ENCODE data around the gene ASTN2.

Gene ASTN2

GRCh38 chr9:117265253-117265652 is 149.6 kb downstream of the ASTN2 start:
- Histone ChIP-seq H3K27me3 (ENCODE audit: insufficient read depth, low read length) (no peaks in the 10 kb centered on the region), H3K4me1 (ENCODE audit: insufficient read depth, low read length, severe bottlenecking) (peaks cover 85% of the 10 kb centered on the region), H2AFZ (ENCODE audit: low read length) (no peak overlapping the region), H3K36me3 (ENCODE audit: insufficient read depth, low read length) (no peaks in the 10 kb centered on the region), H3K79me2 (ENCODE audit: insufficient read depth, low read length) (no peaks in the 10 kb centered on the region), H3F3A (ENCODE audit: insufficient read depth, low read length) (no peaks in the 10 kb centered on the region), H3K9me2 (ENCODE audit: low read depth, low read length) (no peaks in the 10 kb centered on the region), H3K4me3 (ENCODE audit: low read depth, low read length, poor library complexity, severe bottlenecking) (no peak overlapping the region), H3K27ac (ENCODE audit: low read depth, low read length, poor library complexity, severe bottlenecking) (no peak overlapping the region), H4K20me1 (ENCODE audit: insufficient read depth, low read length) (no peaks in the 10 kb centered on the region), H3K9me3 (ENCODE audit: low read length) (no peaks in the 10 kb centered on the region), H3K4me2 (ENCODE audit: low read length) (no peak overlapping the region), H3K9ac (ENCODE audit: low read length) (no peak overlapping the region)
- no peak for TF ChIP-seq CTCF (IDR thresholded peaks at IDR 0.05; ENCODE audit: low read length)
- no peak for TF ChIP-seq EZH2 (IDR thresholded peaks at IDR 0.05; ENCODE audit: borderline replicate concordance, low read length)

- Histone ChIP-seq H3K9me2 (ENCODE audit: low read depth, low read length) (no peaks in the 10 kb centered on the region), H4K20me1 (ENCODE audit: insufficient read depth, low read length) (no peaks in the 10 kb centered on the region), H3K79me2 (ENCODE audit: insufficient read depth, low read length) (no peaks in the 10 kb centered on the region), H3K27me3 (ENCODE audit: insufficient read depth, low read length) (no peaks in the 10 kb centered on the region), H3K9me3 (ENCODE audit: low read length) (no peaks in the 10 kb centered on the region), H3K4me1 (ENCODE audit: insufficient read depth, low read length, severe bottlenecking) (peaks cover 72% of the 10 kb centered on the region), H3K4me3 (ENCODE audit: low read depth, low read length, poor library complexity, severe bottlenecking) (peak overlapping the region; percentile 16), H2AFZ (ENCODE audit: low read length) (no peak overlapping the region), H3K36me3 (ENCODE audit: insufficient read depth, low read length) (no peaks in the 10 kb centered on the region), H3K27ac (ENCODE audit: low read depth, low read length, poor library complexity, severe bottlenecking) (peak overlapping the region; percentile 80), H3K4me2 (ENCODE audit: low read length) (peak overlapping the region; percentile 42; the same call in 1 of the 2 replicates), H3F3A (ENCODE audit: insufficient read depth, low read length) (no peaks in the 10 kb centered on the region), H3K9ac (ENCODE audit: low read length) (peak overlapping the region; percentile 47; the same call in 1 of the 2 replicates)
- TF ChIP-seq CTCF (IDR thresholded peaks at IDR 0.05; ENCODE audit: low read length) (no peak), EZH2 (IDR thresholded peaks at IDR 0.05; ENCODE audit: borderline replicate concordance, low read length) (no peak)
These were observed 156.5 kb downstream of the ASTN2 start for GRCh38 chr9:117258184-117258866.

GRCh38 chr9:117253261-117253660 is 161.6 kb downstream of the ASTN2 start:
- no peak for TF ChIP-seq CTCF (IDR thresholded peaks at IDR 0.05; ENCODE audit: low read length)
- no peak for TF ChIP-seq EZH2 (IDR thresholded peaks at IDR 0.05; ENCODE audit: borderline replicate concordance, low read length)
- H3K9me2 ChIP-seq (ENCODE audit: low read depth, low read length): no peaks in the 10 kb centered on the region
- no peak overlapping the region for H3K4me2 ChIP-seq (ENCODE audit: low read length)
- no peak overlapping the region for H3K9ac ChIP-seq (ENCODE audit: low read length)
- H3K4me1 ChIP-seq (ENCODE audit: insufficient read depth, low read length, severe bottlenecking): peaks cover 61% of the 10 kb centered on the region
- H3F3A ChIP-seq (ENCODE audit: insufficient read depth, low read length): no peaks in the 10 kb centered on the region
- no peak overlapping the region for H2AFZ ChIP-seq (ENCODE audit: low read length)
- no peaks in the 10 kb centered on the region for H3K27me3 ChIP-seq (ENCODE audit: insufficient read depth, low read length)
- no peaks in the 10 kb centered on the region for H3K9me3 ChIP-seq (ENCODE audit: low read length)
- H3K4me3 ChIP-seq (ENCODE audit: low read depth, low read length, poor library complexity, severe bottlenecking): no peak overlapping the region
- no peak overlapping the region for H3K27ac ChIP-seq (ENCODE audit: low read depth, low read length, poor library complexity, severe bottlenecking)
- H4K20me1 ChIP-seq (ENCODE audit: insufficient read depth, low read length): no peaks in the 10 kb centered on the region
- no peaks in the 10 kb centered on the region for H3K36me3 ChIP-seq (ENCODE audit: insufficient read depth, low read length)
- no peaks in the 10 kb centered on the region for H3K79me2 ChIP-seq (ENCODE audit: insufficient read depth, low read length)

All from OCI-LY1 (cell line).